Measurements from ENCODE around the gene NAGLU.
"Not testable (repeated sequence)": the region's sequence is repeated elsewhere in the genome, so short reads cannot be mapped to it uniquely, and the experiment has no call there.

Gene NAGLU

DNA sequence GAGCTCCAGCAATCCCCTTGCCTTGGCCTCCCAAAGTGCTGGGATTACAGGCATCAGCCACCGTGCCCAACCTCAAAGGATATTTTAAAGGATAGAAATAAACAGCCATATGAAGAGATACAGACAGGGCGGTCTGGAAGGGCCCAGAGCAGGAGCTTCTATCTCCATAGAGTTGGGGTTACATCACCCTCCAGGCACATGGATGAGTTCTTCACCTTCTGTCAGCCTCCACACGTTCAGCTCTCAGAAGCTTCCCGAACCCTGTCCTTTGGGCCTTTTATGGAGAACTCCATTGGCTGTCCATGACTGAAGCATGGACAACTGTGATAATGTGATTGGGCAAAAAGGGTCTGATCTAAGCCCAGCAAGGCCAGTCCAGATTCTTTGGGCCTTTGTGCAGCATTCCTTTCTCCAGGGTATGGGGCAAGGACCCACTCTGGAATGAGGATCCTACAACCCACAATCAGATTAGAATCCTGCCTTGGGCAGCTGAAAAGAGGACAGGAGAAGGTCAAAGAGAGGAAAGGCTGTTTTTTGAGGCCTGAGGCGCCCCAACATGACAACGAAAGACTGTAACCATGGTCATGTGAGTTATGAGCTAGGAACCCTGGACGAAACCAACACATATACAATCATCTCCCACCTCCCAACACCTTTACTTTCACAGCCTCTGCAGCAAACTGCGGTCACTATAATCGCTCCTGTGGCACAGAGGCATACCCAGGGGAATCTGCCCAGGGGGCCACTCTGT, 9.9 kb downstream of the NAGLU start:
- DNase-seq: not testable (repeated sequence)

- no peak for DNase-seq
Observed at GRCh38 chr17:42547001-42547461, 11.0 kb downstream of the NAGLU start.

DNA sequence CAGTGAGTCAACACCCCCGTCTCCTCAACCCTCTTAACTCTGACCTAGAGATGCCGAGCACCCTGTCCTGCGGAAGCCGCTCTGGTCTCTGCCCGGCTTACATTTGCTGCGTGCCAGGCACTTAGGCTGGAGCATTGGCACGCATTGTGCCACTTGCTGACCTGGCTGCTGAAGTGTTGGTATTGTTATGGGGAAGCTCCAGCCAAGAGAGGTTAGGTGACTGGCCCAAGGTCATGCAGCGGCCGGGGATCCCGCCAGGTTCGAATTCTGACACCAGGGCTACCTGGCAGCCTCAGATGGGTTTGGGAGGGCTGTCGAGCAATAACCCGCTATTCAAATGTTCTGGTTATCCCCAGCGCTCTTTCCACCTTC, 11.6 kb downstream of the NAGLU start:
- no peak for DNase-seq

DNA sequence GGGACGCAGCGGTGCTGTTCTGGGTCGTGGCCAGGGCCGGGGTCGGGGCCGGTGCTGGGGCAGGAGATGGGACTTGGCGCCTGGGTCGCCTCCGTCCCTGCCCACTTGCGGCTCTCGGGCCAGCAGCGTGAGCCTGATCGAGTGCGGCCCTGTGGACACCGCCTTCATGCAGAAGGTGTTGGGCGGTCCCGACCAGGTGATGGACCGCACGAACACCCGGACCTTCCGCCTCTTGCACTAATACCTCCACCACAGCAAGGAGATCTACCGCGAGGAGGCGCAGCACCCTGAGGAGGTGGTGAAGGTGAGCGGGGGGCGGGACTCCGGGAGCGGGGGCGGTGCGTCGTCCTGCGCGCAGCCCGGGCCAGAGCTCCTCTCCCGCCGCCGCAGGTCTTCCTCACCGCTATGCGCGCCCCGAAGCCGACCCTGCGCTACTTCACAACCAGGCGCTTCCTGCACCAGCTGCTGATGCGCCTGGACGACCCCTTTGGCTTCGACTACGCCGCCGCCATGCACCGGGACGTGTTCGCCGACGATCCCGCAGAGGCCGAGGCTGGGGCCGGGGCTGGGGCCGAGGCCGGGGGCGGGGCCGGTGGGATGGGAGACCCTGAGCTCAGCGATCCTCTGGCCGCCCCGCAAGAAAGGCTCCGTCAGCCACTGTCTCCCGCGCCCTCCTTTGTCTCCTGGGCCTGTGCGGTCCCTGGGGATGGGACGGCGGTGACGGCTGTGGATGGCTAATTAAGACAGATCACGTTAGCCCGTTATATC, 12.2 kb downstream of the NAGLU start:
- peak; percentile 81 for DNase-seq

- DNase-seq: no peak
Observed at GRCh38 chr17:42548993-42549755, 13.1 kb downstream of the NAGLU start.

DNA sequence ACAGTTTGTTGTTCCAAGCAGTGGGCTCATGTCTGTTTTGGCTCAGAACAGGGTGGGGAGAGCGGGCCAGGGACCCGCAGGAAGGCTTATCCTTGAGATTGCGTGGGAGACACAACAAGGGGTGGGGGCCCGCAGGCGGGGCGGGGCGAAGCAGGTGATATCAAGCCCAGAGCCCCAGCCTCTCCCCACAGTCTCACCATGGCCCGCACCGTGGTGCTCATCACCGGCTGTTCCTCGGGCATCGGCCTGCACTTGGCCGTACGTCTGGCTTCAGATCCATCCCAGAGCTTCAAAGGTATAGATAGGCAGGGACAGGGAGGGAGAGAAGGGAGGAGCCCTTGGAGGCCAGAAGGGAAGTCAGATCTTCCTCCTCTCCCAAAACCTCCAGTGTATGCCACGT, 16.7 kb downstream of the NAGLU start, which contains the start of gene HSD17B1:
TSS of gene HSD17B1 (plus strand) at position 188 of the 400 bp plus-strand sequence. CDS start at position 199, 11 bp downstream.
- not testable (repeated sequence) for DNase-seq

DNA sequence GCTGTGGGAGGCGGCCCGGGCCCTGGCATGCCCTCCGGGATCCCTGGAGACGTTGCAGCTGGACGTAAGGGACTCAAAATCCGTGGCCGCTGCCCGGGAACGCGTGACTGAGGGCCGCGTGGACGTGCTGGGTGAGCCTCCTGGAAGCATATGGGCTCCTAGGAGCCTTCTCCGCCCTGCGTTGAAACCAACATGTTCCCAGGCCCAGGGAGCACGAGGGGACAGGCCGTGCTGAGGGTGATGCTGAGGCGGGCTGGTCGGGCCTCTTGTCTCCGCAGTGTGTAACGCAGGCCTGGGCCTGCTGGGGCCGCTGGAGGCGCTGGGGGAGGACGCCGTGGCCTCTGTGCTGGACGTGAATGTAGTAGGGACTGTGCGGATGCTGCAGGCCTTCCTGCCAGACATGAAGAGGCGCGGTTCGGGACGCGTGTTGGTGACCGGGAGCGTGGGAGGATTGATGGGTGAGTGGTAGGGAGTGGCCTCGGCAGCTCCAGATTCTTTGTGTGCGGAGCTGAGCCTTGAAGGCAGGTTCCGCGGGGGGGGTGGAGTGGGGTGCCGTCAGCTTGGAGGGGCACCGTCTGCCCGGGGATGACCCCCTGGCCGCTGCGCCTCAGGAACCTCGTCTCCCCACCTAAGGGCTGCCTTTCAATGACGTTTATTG, 17.2 kb downstream of the NAGLU start:
- DNase-seq: no peak

DNA sequence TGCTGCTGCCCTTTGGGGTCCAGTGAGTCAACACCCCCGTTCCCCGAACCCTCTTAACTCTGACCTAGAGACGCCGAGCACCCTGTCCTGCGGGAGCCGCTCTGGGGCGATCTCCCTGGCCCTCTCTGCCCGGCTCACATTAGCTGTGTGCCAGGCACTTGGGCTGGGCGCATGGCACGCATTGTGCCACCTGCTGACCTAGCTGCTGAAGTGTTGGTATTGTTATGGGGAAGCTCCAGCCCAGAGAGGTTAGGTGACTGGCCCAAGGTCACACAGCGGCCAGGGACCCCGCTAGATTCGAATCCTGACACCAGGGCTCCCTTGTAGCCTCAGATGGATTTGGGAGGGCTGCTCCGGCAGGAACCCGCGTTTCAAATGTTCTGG, 17.8 kb downstream of the NAGLU start:
- peak; percentile 27 for DNase-seq

DNA sequence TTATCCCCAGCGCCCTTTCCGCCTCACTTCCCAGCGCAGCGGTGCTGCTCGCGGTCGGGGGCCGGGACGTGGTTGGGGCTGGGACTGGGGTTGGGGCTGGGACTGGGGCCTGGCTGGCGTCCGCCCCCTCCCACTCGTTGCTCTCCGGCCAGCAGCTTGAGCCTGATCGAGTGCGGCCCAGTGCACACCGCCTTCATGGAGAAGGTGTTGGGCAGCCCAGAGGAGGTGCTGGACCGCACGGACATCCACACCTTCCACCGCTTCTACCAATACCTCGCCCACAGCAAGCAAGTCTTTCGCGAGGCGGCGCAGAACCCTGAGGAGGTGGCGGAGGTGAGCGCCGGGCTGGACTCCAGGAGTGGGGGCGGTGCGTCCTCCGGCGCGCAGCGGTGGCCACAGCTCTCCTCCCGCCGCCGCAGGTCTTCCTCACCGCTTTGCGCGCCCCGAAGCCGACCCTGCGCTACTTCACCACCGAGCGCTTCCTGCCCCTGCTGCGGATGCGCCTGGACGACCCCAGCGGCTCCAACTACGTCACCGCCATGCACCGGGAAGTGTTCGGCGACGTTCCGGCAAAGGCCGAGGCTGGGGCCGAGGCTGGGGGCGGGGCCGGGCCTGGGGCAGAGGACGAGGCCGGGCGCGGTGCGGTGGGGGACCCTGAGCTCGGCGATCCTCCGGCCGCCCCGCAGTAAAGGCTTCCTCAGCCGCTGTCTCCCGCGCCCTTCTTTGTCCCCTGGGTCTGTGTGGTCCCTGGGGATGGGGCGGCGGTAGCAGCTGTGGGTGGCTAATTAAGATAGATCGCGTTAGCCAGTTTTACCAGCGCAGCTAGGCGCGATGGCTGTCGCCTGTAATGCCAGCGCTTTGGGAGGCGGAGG, 18.4 kb downstream of the NAGLU start:
- DNase-seq: peak; percentile 82

DNA sequence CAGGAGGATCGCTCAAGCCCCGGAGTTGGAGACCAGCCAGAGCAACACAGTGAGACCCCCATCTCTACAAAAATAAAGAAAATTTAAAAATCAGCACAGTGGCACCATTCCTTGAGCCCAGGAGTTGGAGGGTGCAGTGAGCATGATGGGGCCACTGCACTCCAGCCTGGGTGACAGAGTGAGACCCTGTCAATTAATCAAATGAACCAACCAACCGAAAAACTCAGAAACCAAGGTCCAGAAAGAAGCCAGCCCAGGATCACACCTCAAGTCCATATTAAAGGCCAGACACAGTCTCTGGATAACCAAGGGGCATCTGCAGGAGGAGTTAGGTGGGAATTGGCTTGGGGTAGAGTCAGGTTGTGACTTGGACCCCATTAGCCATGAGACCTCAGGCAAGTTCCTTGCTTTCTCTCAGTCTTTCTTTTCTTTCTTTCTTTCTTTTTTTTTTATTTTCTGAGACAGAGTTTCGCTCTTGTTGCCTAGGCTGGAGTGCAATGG, 19.1 kb downstream of the NAGLU start:
- no peak for DNase-seq

GRCh38 chr17:42555961-42556617, 20.0 kb downstream of the NAGLU start:
- not testable (repeated sequence) for DNase-seq

DNA sequence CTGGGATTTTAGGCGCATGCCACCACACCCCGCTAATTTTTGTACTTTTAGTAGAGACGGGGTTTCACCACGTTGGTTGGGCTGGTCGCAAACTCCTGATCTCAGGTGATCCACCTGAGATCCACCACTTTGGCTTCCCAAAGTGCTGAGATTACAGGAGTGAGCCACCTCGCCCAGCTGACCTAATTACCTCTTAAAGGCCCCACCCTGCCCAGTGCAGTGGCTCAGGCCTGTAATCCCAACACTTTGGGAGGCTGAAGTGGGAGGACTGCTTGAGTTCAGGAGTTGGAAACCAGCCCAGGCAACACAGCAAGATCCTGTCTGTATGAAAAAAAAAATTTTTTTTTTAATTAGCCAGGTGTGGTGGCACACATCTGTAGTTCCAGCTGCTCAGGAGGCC, 23.0 kb downstream of the NAGLU start:
- DNase-seq: no peak

- no peak for DNase-seq
Observed at GRCh38 chr17:42560246-42560645, 24.2 kb downstream of the NAGLU start.

DNA sequence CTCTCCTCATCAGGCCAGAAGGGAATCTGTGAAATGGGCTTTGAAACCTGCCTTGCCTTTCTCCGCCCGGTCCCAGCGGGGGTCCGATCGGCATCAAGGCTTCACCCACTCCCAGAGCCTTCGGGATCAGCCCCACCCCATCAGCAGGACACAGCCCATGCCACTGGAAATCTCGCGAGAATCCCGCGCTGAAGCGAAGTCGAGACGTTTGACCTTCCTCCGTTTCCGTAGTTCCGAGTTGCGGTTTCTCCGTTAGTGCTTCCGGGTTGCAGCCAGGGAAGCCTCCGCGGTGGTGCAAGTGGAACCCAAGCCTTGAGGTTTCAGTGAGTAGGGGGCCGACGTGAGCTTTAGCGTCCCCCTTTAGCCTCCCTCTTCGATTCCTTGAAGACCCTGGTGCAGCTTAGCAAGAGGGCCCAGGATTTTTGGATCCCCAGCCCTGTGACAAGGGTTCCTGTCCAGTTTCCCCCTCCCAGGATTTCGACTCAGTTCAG, 25.9 kb downstream of the NAGLU start, which contains the start of gene COASY:
TSS of gene COASY (plus strand) at position 252 of the 491 bp plus-strand sequence. CDS start 475 bp downstream, outside the sequence.
- DNase-seq: peak; percentile 95

GRCh38 chr17:42562388-42563142, 26.5 kb downstream of the NAGLU start:
- no peak for DNase-seq

DNA sequence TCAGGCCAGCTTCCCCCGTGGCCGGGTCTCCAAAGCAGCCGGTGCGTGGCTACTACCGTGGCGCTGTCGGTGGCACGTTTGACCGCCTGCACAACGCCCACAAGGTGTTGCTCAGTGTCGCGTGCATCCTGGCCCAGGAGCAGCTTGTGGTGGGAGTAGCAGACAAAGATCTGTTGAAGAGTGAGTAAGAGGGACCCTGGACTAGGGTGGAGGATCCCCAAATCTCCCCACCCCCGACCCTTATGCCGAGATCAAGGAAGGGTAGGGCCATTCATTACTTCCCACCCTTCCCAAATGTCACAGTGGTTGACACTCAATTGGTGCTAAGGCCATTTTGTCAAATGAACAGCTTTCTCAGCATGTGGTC, 27.1 kb downstream of the NAGLU start:
- no peak for DNase-seq

- no peak for DNase-seq
Observed at GRCh38 chr17:42563543-42563942, 27.5 kb downstream of the NAGLU start.

DNA sequence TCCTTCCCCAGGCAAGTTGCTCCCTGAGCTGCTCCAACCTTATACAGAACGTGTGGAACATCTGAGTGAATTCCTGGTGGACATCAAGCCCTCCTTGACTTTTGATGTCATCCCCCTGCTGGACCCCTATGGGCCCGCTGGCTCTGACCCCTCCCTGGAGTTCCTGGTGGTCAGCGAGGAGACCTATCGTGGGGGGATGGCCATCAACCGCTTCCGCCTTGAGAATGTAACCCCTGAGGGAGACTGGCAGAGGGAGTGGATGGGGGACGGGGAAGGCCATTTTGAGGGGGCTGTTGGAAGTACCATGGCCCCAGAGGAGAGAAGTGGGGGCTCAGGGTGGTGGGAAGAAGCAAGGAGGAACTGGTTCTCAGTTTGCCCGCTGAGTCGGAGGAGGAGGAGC, 27.9 kb downstream of the NAGLU start:
- DNase-seq: no peak

DNA sequence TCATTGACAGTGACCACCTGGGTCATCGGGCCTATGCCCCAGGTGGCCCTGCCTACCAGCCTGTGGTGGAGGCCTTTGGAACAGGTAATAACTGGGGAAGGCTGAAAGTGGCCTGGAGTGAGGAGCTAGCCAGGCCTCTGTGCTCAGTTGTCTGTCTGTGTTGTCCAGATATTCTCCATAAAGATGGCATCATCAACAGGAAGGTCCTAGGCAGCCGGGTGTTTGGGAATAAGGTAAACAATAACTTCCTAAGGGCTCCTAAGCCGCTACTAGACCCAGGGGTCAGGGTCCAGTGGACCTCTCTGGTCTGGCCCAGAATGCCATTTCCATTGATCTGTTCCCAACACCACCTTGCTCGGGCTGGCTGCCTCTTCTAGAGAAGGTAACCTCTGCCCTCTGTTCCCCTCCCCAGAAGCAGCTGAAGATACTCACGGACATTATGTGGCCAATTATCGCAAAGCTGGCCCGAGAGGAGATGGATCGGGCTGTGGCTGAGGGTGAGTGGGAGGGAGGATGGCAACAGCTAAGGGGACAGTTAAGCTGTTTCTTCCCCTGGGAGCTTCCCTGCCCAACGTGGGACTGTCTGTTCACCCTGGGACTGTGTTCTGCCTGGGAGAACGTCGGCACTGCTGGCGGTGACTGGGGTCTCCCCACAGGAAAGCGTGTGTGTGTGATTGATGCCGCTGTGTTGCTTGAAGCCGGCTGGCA, 28.9 kb downstream of the NAGLU start:
- DNase-seq: no peak

Data from CD4-positive, alpha-beta T cell treated with Interleukin-12 subunit alpha and Interleukin-12 subunit beta, for 1 hour (primary cell).